ENCODE results near the gene TPPP.

Gene TPPP

DNA sequence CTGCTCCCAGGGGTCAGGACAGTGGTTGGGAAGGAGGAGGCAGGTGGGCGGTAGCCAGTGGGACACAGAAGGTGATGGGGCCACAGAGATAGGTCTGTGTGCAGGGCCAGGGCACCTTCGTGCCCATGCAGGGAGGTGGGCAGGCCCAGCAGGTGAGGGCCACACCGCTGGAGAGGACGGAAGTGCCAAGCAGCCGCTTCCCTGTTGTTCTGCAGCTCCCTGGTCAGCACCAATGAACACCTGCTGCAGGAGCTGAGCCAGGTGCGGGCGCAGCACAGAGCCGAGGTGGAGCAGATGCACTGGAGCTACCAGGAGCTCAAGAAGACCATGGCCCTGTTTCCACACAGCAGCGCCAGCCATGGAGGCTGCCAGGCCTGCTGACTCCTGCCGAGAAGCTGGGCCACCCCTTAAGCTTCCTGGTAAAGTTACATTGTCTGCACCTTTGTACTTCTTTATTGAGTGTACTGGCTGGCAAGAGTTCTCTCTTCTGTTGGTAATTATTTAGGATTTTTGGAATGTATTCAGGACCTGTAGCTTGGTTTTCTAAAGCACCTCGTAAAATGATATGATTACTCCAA lies 40.3 kb downstream of the TPPP start:
- Histone ChIP-seq H3K36me3 (ENCODE audit: control insufficient read depth, insufficient read depth, low read length) (peaks cover 6% of the 10 kb centered on the region), H3K9ac (ENCODE audit: low read length) (no peak overlapping the region), H3K4me1 (ENCODE audit: control insufficient read depth, insufficient read depth, low read length) (no peaks in the 10 kb centered on the region), H3K27me3 (ENCODE audit: control insufficient read depth, insufficient read depth, low read length) (no peaks in the 10 kb centered on the region), H3K4me3 (ENCODE audit: low read length) (no peak overlapping the region), H3K27ac (ENCODE audit: low read depth, low read length) (no peak overlapping the region)

DNA sequence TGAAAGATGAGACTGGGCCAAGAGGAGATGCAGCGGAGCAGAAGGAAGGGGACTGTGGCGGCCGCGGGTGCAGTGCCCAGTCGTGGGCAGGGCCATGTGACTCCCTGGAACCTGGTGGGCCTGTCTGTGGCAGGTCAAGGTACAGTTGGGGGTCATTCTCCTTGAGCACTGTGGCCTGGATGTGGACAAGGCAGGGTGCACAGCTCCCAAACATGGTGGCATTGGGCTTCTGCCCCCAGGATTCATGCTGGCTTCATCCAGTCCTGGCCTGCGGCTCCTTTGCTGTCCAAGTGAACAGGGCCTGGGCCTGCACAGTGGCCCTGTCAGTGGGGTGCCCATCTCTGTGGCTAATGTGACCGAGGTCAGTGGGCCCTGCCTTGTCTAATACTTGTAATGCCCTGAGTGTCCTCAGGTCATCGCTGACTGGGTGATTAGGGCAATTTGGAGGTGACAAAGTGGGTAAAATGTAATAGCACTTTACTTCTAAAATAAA lies 41.1 kb downstream of the TPPP start:
- H3K4me3 ChIP-seq (ENCODE audit: low read length): no peak overlapping the region
- no peaks in the 10 kb centered on the region for H3K27me3 ChIP-seq (ENCODE audit: control insufficient read depth, insufficient read depth, low read length)
- no peak overlapping the region for H3K27ac ChIP-seq (ENCODE audit: low read depth, low read length)
- H3K4me1 ChIP-seq (ENCODE audit: control insufficient read depth, insufficient read depth, low read length): no peaks in the 10 kb centered on the region
- H3K9ac ChIP-seq (ENCODE audit: low read length): no peak overlapping the region
- H3K36me3 ChIP-seq (ENCODE audit: control insufficient read depth, insufficient read depth, low read length): peaks cover 4% of the 10 kb centered on the region

DNA sequence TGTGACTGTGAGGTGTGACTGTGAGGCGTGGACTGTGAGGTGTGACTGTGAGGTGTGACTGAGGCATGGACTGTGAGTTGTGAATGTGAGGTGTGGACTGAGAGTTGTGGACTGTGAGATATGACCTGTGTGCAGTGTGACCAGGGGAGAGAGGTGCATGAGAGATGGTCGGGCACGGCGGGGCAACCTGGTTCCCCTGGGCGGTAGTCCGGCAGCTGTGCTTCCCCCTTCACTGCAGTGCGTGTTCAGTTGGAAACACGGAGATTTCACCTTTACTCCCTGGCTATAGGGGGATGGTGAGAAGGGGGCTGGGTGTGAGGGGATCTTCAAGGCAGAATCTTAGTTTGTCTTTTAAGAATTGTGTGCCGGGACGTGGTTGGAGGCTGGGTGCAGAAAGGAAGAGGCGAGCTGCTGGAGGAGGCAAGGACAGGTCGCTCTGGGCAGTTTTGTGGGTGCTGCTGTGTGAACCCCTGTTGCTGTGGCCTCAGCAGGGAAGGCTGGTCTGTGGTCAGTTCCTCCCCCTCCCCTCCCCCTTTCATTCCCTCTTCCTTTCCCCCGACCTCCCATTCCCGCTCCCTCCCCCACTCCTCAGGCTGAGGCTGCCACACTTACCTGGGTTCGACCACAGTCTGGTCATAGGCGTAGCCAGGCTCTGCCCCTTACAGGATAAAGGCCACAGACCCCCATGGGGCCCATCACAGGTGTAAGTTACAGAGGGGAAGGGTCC lies 41.7 kb downstream of the TPPP start:
- H3K4me1 ChIP-seq (ENCODE audit: control insufficient read depth, insufficient read depth, low read length): no peaks in the 10 kb centered on the region
- no peak overlapping the region for H3K27ac ChIP-seq (ENCODE audit: low read depth, low read length)
- no peak overlapping the region for H3K9ac ChIP-seq (ENCODE audit: low read length)
- H3K36me3 ChIP-seq (ENCODE audit: control insufficient read depth, insufficient read depth, low read length): peaks cover 6% of the 10 kb centered on the region
- H3K4me3 ChIP-seq (ENCODE audit: low read length): no peak overlapping the region
- H3K27me3 ChIP-seq (ENCODE audit: control insufficient read depth, insufficient read depth, low read length): no peaks in the 10 kb centered on the region

DNA sequence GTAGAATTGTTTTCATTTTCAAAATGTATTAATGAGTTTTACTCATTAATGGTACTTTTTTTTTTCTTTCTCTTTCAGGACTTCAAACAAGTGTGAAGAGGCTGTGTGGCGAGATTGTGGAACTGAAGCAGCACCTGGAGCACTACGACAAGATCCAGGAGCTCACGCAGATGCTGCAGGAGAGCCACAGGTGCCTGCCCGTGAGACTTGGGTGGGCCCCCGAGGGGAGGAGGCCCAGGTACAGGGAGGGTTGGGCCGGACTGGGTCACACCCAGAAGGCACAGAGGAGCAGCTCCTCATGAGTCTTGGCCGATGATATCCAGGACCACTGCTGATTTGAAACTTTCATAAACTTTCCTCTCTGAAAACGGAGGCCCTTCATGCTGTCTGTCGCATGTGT lies 45.4 kb downstream of the TPPP start:
- no peak overlapping the region for H3K9ac ChIP-seq (ENCODE audit: low read length)
- H3K4me3 ChIP-seq (ENCODE audit: low read length): no peak overlapping the region
- no peak overlapping the region for H3K27ac ChIP-seq (ENCODE audit: low read depth, low read length)
- no peaks in the 10 kb centered on the region for H3K27me3 ChIP-seq (ENCODE audit: control insufficient read depth, insufficient read depth, low read length)
- H3K36me3 ChIP-seq (ENCODE audit: control insufficient read depth, insufficient read depth, low read length): peaks cover 6% of the 10 kb centered on the region
- no peaks in the 10 kb centered on the region for H3K4me1 ChIP-seq (ENCODE audit: control insufficient read depth, insufficient read depth, low read length)

DNA sequence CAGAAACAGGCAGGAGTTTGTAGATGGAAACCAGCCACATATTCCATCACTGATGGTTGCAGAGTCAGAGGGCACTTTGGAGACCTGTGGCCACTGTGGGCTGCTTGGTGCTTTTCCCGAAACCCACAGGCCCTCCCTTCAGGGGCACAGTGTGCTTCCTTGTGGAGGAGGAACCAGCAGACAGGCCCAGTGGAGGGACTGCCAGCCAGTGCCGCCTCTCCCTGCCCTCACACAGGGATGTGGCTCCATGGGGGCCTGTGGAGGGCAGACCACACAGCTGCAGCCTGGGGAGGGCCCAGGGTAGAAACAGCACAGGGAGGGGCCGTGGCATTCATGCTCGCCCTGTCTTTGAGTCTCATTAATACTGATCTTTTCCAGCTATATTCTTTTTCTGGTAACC lies 45.8 kb downstream of the TPPP start:
- H3K9ac ChIP-seq (ENCODE audit: low read length): no peak overlapping the region
- H3K27ac ChIP-seq (ENCODE audit: low read depth, low read length): no peak overlapping the region
- no peaks in the 10 kb centered on the region for H3K27me3 ChIP-seq (ENCODE audit: control insufficient read depth, insufficient read depth, low read length)
- H3K36me3 ChIP-seq (ENCODE audit: control insufficient read depth, insufficient read depth, low read length): peaks cover 6% of the 10 kb centered on the region
- H3K4me1 ChIP-seq (ENCODE audit: control insufficient read depth, insufficient read depth, low read length): no peaks in the 10 kb centered on the region
- H3K4me3 ChIP-seq (ENCODE audit: low read length): no peak overlapping the region

GRCh38 chr5:646396-647201 lies 46.6 kb downstream of the TPPP start:
- H3K27ac ChIP-seq (ENCODE audit: low read depth, low read length): no peak overlapping the region
- H3K36me3 ChIP-seq (ENCODE audit: control insufficient read depth, insufficient read depth, low read length): peaks cover 6% of the 10 kb centered on the region
- H3K9ac ChIP-seq (ENCODE audit: low read length): no peak overlapping the region
- no peak overlapping the region for H3K4me3 ChIP-seq (ENCODE audit: low read length)
- no peaks in the 10 kb centered on the region for H3K27me3 ChIP-seq (ENCODE audit: control insufficient read depth, insufficient read depth, low read length)
- no peaks in the 10 kb centered on the region for H3K4me1 ChIP-seq (ENCODE audit: control insufficient read depth, insufficient read depth, low read length)

DNA sequence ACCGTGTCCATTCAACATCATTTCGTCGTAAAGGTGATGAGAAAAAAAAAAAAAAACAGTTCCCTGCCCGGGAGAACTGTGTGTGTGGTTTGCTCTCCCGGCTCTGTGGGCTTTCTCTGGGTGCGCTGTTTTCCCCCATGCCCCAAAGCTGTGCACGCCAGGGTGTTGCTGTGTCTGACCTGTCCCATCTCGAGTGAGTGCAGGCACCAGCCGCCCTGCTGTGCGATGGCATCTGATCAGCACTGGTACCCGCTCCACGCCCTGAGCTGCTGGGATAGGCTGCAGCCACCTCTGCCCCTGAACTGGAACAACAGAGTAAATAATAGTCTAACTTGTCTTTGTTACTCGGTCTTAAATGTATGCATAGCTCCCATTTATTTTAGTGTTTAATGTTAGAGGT lies 47.7 kb downstream of the TPPP start:
- no peaks in the 10 kb centered on the region for H3K4me1 ChIP-seq (ENCODE audit: control insufficient read depth, insufficient read depth, low read length)
- H3K36me3 ChIP-seq (ENCODE audit: control insufficient read depth, insufficient read depth, low read length): peaks cover 6% of the 10 kb centered on the region

DNA sequence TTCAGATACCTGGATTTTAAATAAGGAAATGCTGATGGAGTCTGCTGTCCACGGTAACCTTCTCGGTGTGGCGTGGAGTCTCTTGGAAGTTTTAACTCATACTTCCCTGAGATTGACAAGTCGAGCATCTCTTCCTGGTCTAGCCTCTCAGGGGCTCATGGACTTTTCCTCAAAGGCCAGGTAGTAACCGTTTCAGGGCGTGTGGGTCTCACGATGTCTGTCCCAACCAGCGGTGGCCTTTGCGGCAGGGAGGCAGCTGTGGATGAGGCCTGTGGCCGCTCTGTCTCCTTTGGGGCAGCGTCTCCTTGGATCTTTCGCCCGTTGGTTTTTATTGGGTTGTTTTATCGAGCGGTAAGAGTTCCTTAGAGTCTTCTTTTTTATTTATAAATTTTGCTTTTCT lies 48.2 kb downstream of the TPPP start:
- no peak overlapping the region for H3K4me3 ChIP-seq (ENCODE audit: low read length)
- peaks cover 6% of the 10 kb centered on the region for H3K36me3 ChIP-seq (ENCODE audit: control insufficient read depth, insufficient read depth, low read length)
- H3K4me1 ChIP-seq (ENCODE audit: control insufficient read depth, insufficient read depth, low read length): no peaks in the 10 kb centered on the region
- H3K9ac ChIP-seq (ENCODE audit: low read length): no peak overlapping the region
- no peaks in the 10 kb centered on the region for H3K27me3 ChIP-seq (ENCODE audit: control insufficient read depth, insufficient read depth, low read length)
- H3K27ac ChIP-seq (ENCODE audit: low read depth, low read length): no peak overlapping the region

More for the DNA sequence above, 47.7 kb downstream of the TPPP start:
- Histone ChIP-seq H3K27ac (ENCODE audit: low read depth, low read length) (no peak overlapping the region), H3K27me3 (ENCODE audit: control insufficient read depth, insufficient read depth, low read length) (no peaks in the 10 kb centered on the region), H3K9ac (ENCODE audit: low read length) (no peak overlapping the region), H3K4me3 (ENCODE audit: low read length) (no peak overlapping the region)

- no peaks in the 10 kb centered on the region for H3K4me1 ChIP-seq (ENCODE audit: control insufficient read depth, insufficient read depth, low read length)
- no peak overlapping the region for H3K9ac ChIP-seq (ENCODE audit: low read length)
- H3K27me3 ChIP-seq (ENCODE audit: control insufficient read depth, insufficient read depth, low read length): no peaks in the 10 kb centered on the region
- H3K36me3 ChIP-seq (ENCODE audit: control insufficient read depth, insufficient read depth, low read length): peaks cover 6% of the 10 kb centered on the region
- H3K4me3 ChIP-seq (ENCODE audit: low read length): no peak overlapping the region
- H3K27ac ChIP-seq (ENCODE audit: low read depth, low read length): no peak overlapping the region
Observed at GRCh38 chr5:644509-644908, 48.6 kb downstream of the TPPP start.

DNA sequence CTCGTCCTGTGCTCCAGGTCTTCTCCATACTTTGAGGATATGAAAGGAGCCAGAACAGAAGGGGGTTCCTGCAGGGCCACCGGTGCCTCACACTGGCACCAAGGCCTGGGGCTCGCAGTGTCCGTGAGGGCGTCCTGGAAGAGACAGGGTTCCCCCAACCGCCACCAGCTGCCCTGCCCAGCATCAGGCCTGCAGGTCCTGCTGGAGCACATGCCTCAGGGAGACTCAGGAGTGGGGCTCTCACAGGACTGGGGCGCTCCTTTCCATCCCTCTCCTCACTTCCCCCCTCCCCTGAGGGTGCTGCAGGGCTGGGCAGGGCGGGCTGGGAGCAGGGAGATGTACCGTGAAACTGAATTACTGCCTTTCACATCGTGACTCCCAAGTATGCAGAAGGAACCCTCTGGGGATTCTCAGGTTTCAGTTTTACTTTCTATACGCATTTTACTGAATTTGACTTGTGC lies 49.3 kb downstream of the TPPP start:
- Histone ChIP-seq H3K36me3 (ENCODE audit: control insufficient read depth, insufficient read depth, low read length) (peaks cover 6% of the 10 kb centered on the region), H3K27me3 (ENCODE audit: control insufficient read depth, insufficient read depth, low read length) (no peaks in the 10 kb centered on the region), H3K4me3 (ENCODE audit: low read length) (no peak overlapping the region), H3K27ac (ENCODE audit: low read depth, low read length) (no peak overlapping the region), H3K4me1 (ENCODE audit: control insufficient read depth, insufficient read depth, low read length) (no peaks in the 10 kb centered on the region), H3K9ac (ENCODE audit: low read length) (no peak overlapping the region)

DNA sequence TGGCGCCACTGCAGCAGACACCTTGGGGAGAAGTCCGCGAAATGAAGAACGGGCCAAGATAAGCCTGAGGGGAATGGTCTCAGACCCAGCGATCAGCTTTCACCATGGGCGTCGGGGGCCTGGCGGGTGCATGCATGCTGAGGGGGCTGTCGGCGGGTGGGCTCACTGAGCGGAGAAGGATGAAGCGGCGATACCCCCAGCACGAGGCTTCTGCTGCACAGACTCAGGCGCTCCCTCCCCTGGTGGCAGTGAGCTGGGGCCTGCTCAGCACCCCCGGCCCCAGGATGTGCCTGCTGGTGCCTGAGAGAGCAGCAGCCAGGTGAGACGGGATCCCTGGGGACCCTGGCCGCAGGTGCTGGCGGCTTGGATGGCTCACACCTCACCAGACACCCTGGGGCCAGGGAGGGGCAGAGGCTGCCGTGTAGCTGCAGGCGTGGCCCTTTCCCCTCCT lies 49.8 kb downstream of the TPPP start:
- Histone ChIP-seq H3K4me3 (ENCODE audit: low read length) (no peak overlapping the region), H3K27ac (ENCODE audit: low read depth, low read length) (no peak overlapping the region), H3K27me3 (ENCODE audit: control insufficient read depth, insufficient read depth, low read length) (no peaks in the 10 kb centered on the region), H3K36me3 (ENCODE audit: control insufficient read depth, insufficient read depth, low read length) (peaks cover 6% of the 10 kb centered on the region), H3K9ac (ENCODE audit: low read length) (no peak overlapping the region), H3K4me1 (ENCODE audit: control insufficient read depth, insufficient read depth, low read length) (no peaks in the 10 kb centered on the region)

GRCh38 chr5:642481-642880 lies 50.7 kb downstream of the TPPP start:
- Histone ChIP-seq H3K27me3 (ENCODE audit: control insufficient read depth, insufficient read depth, low read length) (no peaks in the 10 kb centered on the region), H3K27ac (ENCODE audit: low read depth, low read length) (no peak overlapping the region), H3K9ac (ENCODE audit: low read length) (no peak overlapping the region), H3K4me1 (ENCODE audit: control insufficient read depth, insufficient read depth, low read length) (no peaks in the 10 kb centered on the region), H3K36me3 (ENCODE audit: control insufficient read depth, insufficient read depth, low read length) (peaks cover 5% of the 10 kb centered on the region), H3K4me3 (ENCODE audit: low read length) (no peak overlapping the region)

Data from rectal smooth muscle tissue (tissue), 1 donor.